WI38 (cell line): ENCODE data around the gene CNR2.
"Not testable (repeated sequence)": the region's sequence is repeated elsewhere in the genome, so short reads cannot be mapped to it uniquely, and the experiment has no call there.

Experiments used
- H3K4me3 ChIP-seq: 2 replicates; pipeline ENCODE4 v1.5.1; 2011; ENCODE audit warnings: low read depth, mild to moderate bottlenecking, control low read depth, low read length
- CTCF ChIP-seq: IDR thresholded peaks from 2 replicates; pipeline ENCODE4 v1.5.1; 2012; ENCODE audit warnings: low read depth, mild to moderate bottlenecking, control low read depth, low read length

CNR2 gene

GRCh38 chr1:23845163-23845562, 68.0 kb downstream of the CNR2 start:
- no peak for TF ChIP-seq CTCF
- H3K4me3 ChIP-seq: no peak overlapping the region

GRCh38 chr1:23843644-23844043, 69.5 kb downstream of the CNR2 start:
- TF ChIP-seq CTCF: no peak
- no peak overlapping the region for H3K4me3 ChIP-seq

GRCh38 chr1:23838401-23838866, 74.7 kb downstream of the CNR2 start:
- no peak overlapping the region for H3K4me3 ChIP-seq
- TF ChIP-seq CTCF: no peak

- no peak for TF ChIP-seq CTCF
Measured at GRCh38 chr1:23837908-23838307, 75.3 kb downstream of the CNR2 start.

GRCh38 chr1:23836037-23836436, 77.1 kb downstream of the CNR2 start:
- no peak overlapping the region for H3K4me3 ChIP-seq
- TF ChIP-seq CTCF: no peak

More at GRCh38 chr1:23837908-23838307, 75.3 kb downstream of the CNR2 start:
- H3K4me3 ChIP-seq: no peak overlapping the region

GRCh38 chr1:23834156-23834555, 79.0 kb downstream of the CNR2 start:
- H3K4me3 ChIP-seq: not testable (repeated sequence)

GRCh38 chr1:23827717-23828116, 85.4 kb downstream of the CNR2 start:
- TF ChIP-seq CTCF: no peak
- no peak overlapping the region for H3K4me3 ChIP-seq

GRCh38 chr1:23826590-23826989, 86.6 kb downstream of the CNR2 start:
- H3K4me3 ChIP-seq: not testable (repeated sequence)
